Measurements from ENCODE around the gene SALL4.

SALL4 gene

DNA sequence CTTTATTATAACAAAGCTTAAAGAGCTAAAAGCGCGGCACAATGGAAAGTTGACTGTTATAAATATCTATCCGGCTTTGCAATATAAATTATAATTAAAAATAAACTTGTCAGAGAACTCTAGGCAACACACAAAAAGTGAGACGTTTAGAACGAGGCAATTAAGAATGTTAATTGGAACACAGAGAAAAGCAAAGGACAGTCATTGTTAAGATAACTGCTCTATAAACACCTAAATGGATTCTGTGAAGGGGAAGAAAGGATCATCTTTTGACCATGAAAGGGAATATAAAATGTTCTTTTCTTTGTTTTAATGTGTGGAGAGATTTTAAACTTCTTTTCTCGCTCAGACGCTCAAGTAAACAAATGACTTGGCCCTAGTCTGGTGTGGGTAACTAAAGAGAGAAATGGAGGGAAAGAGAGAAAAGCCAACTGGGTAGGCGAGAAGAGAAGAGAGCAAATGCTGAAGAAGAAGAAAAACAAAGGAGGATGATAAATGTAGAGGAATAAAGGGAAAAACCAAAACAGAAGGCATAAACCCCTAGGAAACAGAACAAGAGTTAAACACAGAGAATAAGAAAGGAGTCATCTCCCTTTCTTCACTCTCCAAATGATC is 9.3 kb upstream of the SALL4 start:
- no peak for ATAC-seq (replicated peaks)
- Mint-ChIP-seq H3K27ac (no peak overlapping the region), H3K9me3 (no peaks in the 10 kb centered on the region), H3K4me1 (no peaks in the 10 kb centered on the region), H3K4me3 (no peak overlapping the region), H3K36me3 (no peaks in the 10 kb centered on the region), H3K27me3 (peaks cover 0 to 15% of the 10 kb centered on the region in 2 donors)
- DNase-seq = no peak

DNA sequence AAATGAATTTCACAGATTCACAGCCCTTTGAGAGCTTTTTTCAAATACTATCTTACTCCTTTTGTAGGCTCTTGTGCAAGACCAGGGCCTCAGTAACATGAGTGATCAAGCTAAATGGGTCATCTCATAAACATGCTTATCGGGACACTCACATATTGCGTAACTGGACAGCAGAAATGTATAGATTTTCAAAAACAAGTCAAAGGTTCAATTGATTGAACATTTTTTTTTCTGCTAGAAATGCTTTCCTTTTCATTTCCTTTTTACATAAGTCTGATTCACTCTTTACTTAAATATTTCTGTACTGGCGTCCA is 8.7 kb upstream of the SALL4 start:
- no peaks in the 10 kb centered on the region for H3K36me3 Mint-ChIP-seq
- H3K4me3 Mint-ChIP-seq = no peak overlapping the region
- no peaks in the 10 kb centered on the region for H3K4me1 Mint-ChIP-seq
- DNase-seq (no peak), ATAC-seq (replicated peaks) (no peak)
- H3K27me3 Mint-ChIP-seq = peaks cover 3 to 17% of the 10 kb centered on the region in 2 donors
- H3K27ac Mint-ChIP-seq = no peak overlapping the region
- no peaks in the 10 kb centered on the region for H3K9me3 Mint-ChIP-seq

DNA sequence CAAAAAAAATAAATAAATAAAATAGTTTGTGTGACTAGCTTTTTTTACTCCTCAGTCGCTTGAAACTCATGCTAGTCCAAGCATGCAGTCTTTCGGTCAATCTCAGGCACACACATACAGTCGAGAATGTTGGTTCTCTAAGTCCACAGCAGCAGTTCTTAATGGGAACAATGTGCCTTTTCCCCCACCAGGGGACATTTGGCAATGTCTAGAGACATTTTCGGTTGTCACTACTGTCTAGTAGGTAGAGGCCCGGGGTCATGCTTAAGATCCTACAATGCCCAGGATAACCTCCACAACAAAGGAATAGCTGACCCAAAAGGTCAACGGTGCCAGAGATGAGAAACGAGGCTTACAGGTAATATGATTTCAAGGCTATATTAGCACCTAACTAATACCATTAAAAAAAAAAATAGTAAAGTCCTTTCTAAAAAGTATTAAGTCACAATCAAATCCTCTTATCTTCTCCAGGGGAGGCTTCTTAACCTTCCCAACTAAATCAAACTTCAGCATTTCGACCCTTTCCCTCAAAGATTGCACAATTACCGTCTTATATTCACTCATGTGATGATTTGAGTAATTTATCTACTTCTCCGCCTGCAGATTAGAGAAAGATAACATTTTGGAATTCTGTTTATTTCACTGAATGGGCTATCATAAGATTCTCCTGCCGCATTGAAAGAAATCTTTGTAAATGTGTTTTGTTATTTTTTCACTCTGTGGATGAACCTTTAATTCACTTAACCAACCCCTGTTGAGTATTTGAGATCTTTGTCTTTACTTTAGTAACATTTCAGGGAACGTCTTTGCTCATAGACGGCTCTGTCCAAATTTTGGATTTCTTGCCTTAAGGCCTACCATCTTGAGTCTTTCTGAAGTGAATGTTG is 8.1 kb upstream of the SALL4 start:
- H3K27me3 Mint-ChIP-seq = peaks cover 7 to 16% of the 10 kb centered on the region in 2 donors
- no peak overlapping the region for H3K4me3 Mint-ChIP-seq
- no peaks in the 10 kb centered on the region for H3K9me3 Mint-ChIP-seq
- no peaks in the 10 kb centered on the region for H3K4me1 Mint-ChIP-seq
- ATAC-seq (replicated peaks) (no peak), DNase-seq (no peak)
- H3K27ac Mint-ChIP-seq = no peak overlapping the region
- no peaks in the 10 kb centered on the region for H3K36me3 Mint-ChIP-seq

GRCh38 chr20:51807720-51808250 is 5.5 kb upstream of the SALL4 start:
- Mint-ChIP-seq H3K9me3 (no peaks in the 10 kb centered on the region), H3K27ac (no peak overlapping the region), H3K4me1 (no peaks in the 10 kb centered on the region), H3K36me3 (no peaks in the 10 kb centered on the region), H3K4me3 (no peak overlapping the region), H3K27me3 (peaks cover 15 to 25% of the 10 kb centered on the region in 2 donors)
- DNase-seq (no peak), ATAC-seq (replicated peaks) (no peak)

DNA sequence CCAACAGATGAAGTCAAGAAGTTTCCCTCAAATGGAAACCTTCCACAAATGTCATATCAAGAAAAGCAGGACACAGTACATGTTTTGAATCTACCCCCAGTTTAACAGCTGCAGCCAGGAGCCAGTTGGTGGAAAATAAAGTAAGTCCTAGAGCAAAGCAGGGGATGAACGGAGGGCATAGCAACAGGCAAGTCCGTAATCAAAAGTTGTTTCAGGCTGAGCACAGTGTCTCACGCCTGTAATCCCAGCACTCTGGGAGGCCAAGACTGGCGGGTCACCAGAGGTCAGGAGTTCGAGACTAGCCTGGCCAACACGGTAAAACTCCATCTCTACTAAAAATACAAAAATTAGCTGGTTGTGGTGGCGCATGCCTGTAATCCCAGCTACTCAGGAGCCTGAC is 2.4 kb upstream of the SALL4 start:
- H3K27ac Mint-ChIP-seq = no peak overlapping the region
- H3K4me3 Mint-ChIP-seq = no peak overlapping the region
- no peaks in the 10 kb centered on the region for H3K9me3 Mint-ChIP-seq
- H3K27me3 Mint-ChIP-seq = peaks cover 39 to 55% of the 10 kb centered on the region in 2 donors
- no peaks in the 10 kb centered on the region for H3K36me3 Mint-ChIP-seq
- ATAC-seq (replicated peaks) (no peak), DNase-seq (no peak)
- H3K4me1 Mint-ChIP-seq = peaks cover 7 to 15% of the 10 kb centered on the region in 2 donors

DNA sequence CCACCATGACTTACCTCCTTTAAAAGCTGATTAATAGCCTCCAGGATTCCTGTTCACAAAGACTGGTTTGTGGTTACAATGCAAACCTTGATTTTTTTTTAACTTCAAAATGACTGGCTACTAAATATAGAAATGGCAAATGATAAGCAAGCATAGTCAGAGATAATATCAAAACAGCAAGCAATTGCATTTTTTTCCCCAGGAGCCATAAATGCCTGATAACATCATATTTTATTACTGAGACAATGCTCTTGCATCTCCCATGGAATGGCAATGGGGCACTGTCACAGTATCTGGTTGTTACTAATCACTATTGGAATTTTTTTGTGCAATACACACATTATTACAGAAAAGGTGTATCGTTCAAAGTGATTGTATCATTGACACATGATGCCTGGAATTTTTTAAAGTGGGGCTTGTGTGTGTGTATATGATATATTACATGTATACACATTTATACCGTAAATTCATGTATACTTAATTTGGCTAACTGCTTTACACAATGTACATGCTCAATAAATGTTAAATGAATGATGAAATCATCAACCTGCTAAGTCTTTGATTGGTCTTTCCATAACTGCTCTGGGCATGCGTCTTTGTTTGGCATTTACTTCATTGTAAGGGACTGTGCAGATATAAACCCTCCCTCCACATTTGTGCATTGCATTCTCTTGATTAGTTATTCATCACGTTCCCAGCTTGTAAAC is 980 bp upstream of the SALL4 start:
- Mint-ChIP-seq H3K4me3 (no peak overlapping the region), H3K36me3 (no peaks in the 10 kb centered on the region), H3K27me3 (peaks cover 49 to 69% of the 10 kb centered on the region in 2 donors), H3K4me1 (peaks cover 7 to 21% of the 10 kb centered on the region in 2 donors), H3K27ac (no peak overlapping the region), H3K9me3 (no peaks in the 10 kb centered on the region)
- ATAC-seq (replicated peaks) (no peak), DNase-seq (no peak)

- ATAC-seq (replicated peaks) (no peak), DNase-seq (no peak)
- Mint-ChIP-seq H3K27me3 (peaks cover 53 to 69% of the 10 kb centered on the region in 2 donors), H3K4me3 (peak overlapping the region in 1 of 2 donors; percentile 65), H3K27ac (no peak overlapping the region), H3K4me1 (peaks cover 7 to 21% of the 10 kb centered on the region in 2 donors), H3K36me3 (no peaks in the 10 kb centered on the region), H3K9me3 (no peaks in the 10 kb centered on the region)
Observed at GRCh38 chr20:51801823-51802123, 548 bp downstream of the SALL4 start.

GRCh38 chr20:51801122-51801822 is 1.0 kb downstream of the SALL4 start:
- Mint-ChIP-seq H3K4me3 (peak overlapping the region; percentile 63 to 65), H3K36me3 (no peaks in the 10 kb centered on the region), H3K9me3 (no peaks in the 10 kb centered on the region), H3K27ac (no peak overlapping the region), H3K27me3 (peaks cover 52 to 69% of the 10 kb centered on the region in 2 donors), H3K4me1 (peaks cover 7 to 21% of the 10 kb centered on the region in 2 donors)
- DNase-seq (no peak), ATAC-seq (replicated peaks) (no peak)

DNA sequence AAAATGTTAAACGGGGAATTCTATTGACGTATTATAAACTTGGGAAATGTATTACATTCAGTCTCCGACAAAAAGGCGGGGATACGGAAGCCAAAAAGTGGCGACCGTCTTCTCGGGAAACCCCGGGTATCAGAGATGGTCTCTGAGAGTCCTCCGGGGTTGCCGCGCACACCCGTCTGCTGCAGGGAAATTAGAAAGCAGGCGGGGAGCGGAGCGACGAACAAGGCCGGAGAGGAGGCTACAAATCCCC is 1.5 kb downstream of the SALL4 start:
- peaks cover 52 to 64% of the 10 kb centered on the region in 2 donors for H3K27me3 Mint-ChIP-seq
- peak overlapping the region; percentile 63 to 65 for H3K4me3 Mint-ChIP-seq
- no peaks in the 10 kb centered on the region for H3K9me3 Mint-ChIP-seq
- H3K4me1 Mint-ChIP-seq = peaks cover 7 to 21% of the 10 kb centered on the region in 2 donors
- no peak overlapping the region for H3K27ac Mint-ChIP-seq
- no peaks in the 10 kb centered on the region for H3K36me3 Mint-ChIP-seq
- peak in 1 of 2 donors; percentile 23 for ATAC-seq (replicated peaks)
- DNase-seq = no peak

DNA sequence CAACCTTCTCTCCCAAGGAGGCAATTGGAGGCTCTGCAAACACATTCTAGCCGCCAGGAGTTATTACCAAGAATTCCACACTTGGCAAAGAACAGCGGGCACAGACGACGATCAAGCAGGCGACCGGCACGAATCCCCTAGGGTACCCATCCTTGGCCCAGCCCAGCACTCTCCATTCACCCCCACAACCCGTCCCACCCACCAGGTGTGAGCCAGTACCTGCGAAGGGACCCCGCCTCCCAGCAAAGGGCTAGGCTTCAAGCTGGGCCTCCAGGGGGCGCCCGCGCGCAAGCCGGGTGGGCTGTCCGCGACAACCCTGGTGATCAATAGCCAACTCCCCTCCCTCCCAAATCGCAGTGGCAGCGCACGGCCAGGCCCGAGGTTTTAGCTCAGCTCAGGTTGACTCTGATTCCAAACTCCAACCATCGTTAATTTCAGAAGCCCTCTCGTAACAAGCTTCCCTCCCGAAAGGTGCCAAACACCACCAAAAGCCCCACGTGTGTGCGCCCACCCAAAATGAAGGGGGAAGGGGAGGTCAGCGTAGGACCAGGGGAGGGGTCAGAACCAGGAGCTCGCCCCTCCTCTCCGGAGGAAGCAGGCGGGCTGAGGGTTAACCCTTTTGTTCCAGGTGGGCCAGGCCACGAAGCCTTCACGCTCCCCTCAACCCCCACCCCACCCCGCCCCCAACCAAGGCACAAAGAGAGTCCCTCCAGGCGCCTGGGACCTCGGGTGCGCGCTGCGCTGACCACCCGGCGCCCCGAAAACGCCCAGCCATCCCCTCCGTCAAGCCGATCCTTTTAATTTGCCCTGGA is 2.1 kb downstream of the SALL4 start:
- Mint-ChIP-seq H3K27me3 (peaks cover 51 to 63% of the 10 kb centered on the region in 2 donors), H3K36me3 (no peaks in the 10 kb centered on the region), H3K27ac (no peak overlapping the region), H3K4me1 (peaks cover 7 to 21% of the 10 kb centered on the region in 2 donors), H3K9me3 (no peaks in the 10 kb centered on the region), H3K4me3 (peak overlapping the region; percentile 63 to 65)
- peak; percentile 35 for DNase-seq
- peak; percentile 66 to 67 for ATAC-seq (replicated peaks)

GRCh38 chr20:51799401-51799860 is 2.9 kb downstream of the SALL4 start:
- H3K27me3 Mint-ChIP-seq = peaks cover 51 to 57% of the 10 kb centered on the region in 2 donors
- no peak overlapping the region for H3K27ac Mint-ChIP-seq
- no peak overlapping the region for H3K4me3 Mint-ChIP-seq
- peaks cover 7 to 21% of the 10 kb centered on the region in 2 donors for H3K4me1 Mint-ChIP-seq
- H3K9me3 Mint-ChIP-seq = no peaks in the 10 kb centered on the region
- ATAC-seq (replicated peaks) (no peak), DNase-seq (no peak)
- no peaks in the 10 kb centered on the region for H3K36me3 Mint-ChIP-seq

DNA sequence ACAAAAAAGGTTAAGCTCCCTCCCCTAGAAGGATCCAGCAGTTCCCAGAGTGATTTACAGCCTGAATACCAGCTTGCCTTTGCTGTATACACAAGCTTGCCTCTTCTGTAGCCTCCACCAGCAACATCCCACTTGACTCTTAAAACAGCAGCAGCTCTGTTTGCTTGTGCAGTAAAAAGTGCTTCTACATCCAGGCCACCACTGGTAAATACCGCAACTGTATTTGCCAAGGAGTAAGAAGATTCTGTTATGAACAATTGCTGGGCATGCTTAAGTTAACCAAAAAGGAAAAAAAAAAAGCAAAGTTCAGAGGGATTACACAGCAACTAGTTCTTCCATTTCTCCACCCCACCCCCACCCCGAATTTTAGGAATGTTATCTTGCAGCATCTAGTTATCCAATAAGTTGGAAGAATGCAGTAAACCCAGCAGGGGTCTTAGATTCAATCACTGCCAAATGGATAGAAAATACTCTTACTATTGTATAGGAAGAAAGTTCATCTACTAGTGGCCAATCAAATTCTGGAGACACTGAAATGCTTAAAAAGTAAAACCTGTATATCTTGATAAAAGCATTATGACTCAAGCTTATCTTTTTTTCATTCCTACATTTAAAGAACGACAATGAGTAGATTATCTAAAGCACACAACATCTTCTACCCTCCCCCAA is 4.8 kb downstream of the SALL4 start:
- peaks cover 51% of the 10 kb centered on the region in 2 donors for H3K27me3 Mint-ChIP-seq
- no peak for ATAC-seq (replicated peaks)

GRCh38 chr20:51796340-51796739 is 6.0 kb downstream of the SALL4 start:
- peaks cover 40 to 42% of the 10 kb centered on the region in 2 donors for H3K27me3 Mint-ChIP-seq

More for the DNA sequence above, 4.8 kb downstream of the SALL4 start:
- H3K4me3 Mint-ChIP-seq = no peak overlapping the region
- no peaks in the 10 kb centered on the region for H3K36me3 Mint-ChIP-seq
- no peak for DNase-seq
- peaks cover 7 to 21% of the 10 kb centered on the region in 2 donors for H3K4me1 Mint-ChIP-seq
- no peak overlapping the region for H3K27ac Mint-ChIP-seq
- H3K9me3 Mint-ChIP-seq = no peaks in the 10 kb centered on the region

More at GRCh38 chr20:51796340-51796739, 6.0 kb downstream of the SALL4 start:
- Mint-ChIP-seq H3K4me1 (peaks cover 7 to 18% of the 10 kb centered on the region in 2 donors), H3K36me3 (no peaks in the 10 kb centered on the region), H3K9me3 (no peaks in the 10 kb centered on the region), H3K4me3 (no peak overlapping the region), H3K27ac (no peak overlapping the region)
- DNase-seq (no peak), ATAC-seq (replicated peaks) (no peak)
